GM23248 (cell line): ENCODE measurements around the gene SLC49A4.

Source experiments
- EZH2 ChIP-seq: fragments of 200-600 bp; sonication (generic); IDR thresholded peaks from 2 replicates; pipeline ENCODE4 v1.6.1; 2018; ENCODE audit warnings: antibody characterized with exemption, mild to moderate bottlenecking; ENCODE audit not compliant: insufficient read depth, poor library complexity, severe bottlenecking
- EZH2phosphoT487 ChIP-seq: fragments of 200-600 bp; sonication (generic); IDR thresholded peaks from 2 replicates; pipeline ENCODE4 v1.6.1; 2018; ENCODE audit warnings: antibody characterized with exemption, moderate library complexity, mild to moderate bottlenecking, low read depth; ENCODE audit not compliant: insufficient read depth

- TF ChIP-seq EZH2phosphoT487 (no peak), EZH2 (no peak)
Observed at GRCh38 chr3:122930063-122930997, 135.5 kb downstream of the SLC49A4 start.
